Natural killer cell treated with Interleukin-12 subunit alpha and Interleukin-12 subunit beta and Interleukin-15 and Interleukin-18, amount 100 ng/mL, for 72 hours (primary cell): ENCODE results near the gene CCND1. TPM values are rescaled to one million over a fixed set of nuclear protein-coding genes. Genes with fewer than 3 reads are reported as not detected.

Experiments used
- ATAC-seq, 2 donors: fragments of 150-1000 bp; cut with Tn5 transposase in 1 of 2; sonication (Bioruptor Pico), chemical (Tn5 transposase) in 1 of 2; 2 replicates each; pipeline ENCODE4 v1.10.0; 2021
- DNase-seq: peaks from one replicate; pipeline ENCODE4 v3.0.0; 2022; ENCODE audit warnings: low spot score
- H3K27ac Mint-ChIP-seq, 2 donors: 1 replicate in 1 of 2; 2 replicates in 1 of 2; pipeline ENCODE4 v1.8.0; 2022; ENCODE audit warnings: mixed read lengths in 2 of 2, mild to moderate bottlenecking in 1 of 2, moderate library complexity in 1 of 2
- H3K27me3 Mint-ChIP-seq, 2 donors: 1 replicate in 1 of 2; 2 replicates in 1 of 2; pipeline ENCODE4 v1.8.0; 2022; ENCODE audit warnings: mixed read lengths in 2 of 2
- H3K36me3 Mint-ChIP-seq: one replicate; pipeline ENCODE4 v1.8.0; 2022; ENCODE audit warnings: mixed read lengths
- H3K4me1 Mint-ChIP-seq, 2 donors: 1 replicate in 1 of 2; 2 replicates in 1 of 2; pipeline ENCODE4 v1.8.0; 2022; ENCODE audit warnings: low read depth in 2 of 2, mixed read lengths in 2 of 2, mild to moderate bottlenecking in 1 of 2
- H3K4me3 Mint-ChIP-seq: one replicate; pipeline ENCODE4 v1.8.0; 2022; ENCODE audit warnings: mixed read lengths
- H3K9me3 Mint-ChIP-seq: 2 replicates; pipeline ENCODE4 v1.8.0; 2022; ENCODE audit warnings: mixed read lengths
- total RNA-seq, 2 donors: library from RNA; stranded (reverse); gene quantifications; one replicate each; pipeline ENCODE4 v1.2.3, GENCODE V29; 2022

Gene CCND1
- total RNA-seq, 2 donors from 2014 or later, result 0.67 TPM; not detected in 1

GRCh38 chr11:69657456-69657910 is 16.5 kb downstream of the CCND1 start:
- DNase-seq (peak; percentile 46), ATAC-seq (peak in 1 of 2 donors; percentile 13)
- Mint-ChIP-seq H3K27me3 (no peaks in the 10 kb centered on the region), H3K9me3 (no peaks in the 10 kb centered on the region), H3K27ac (no peak overlapping the region), H3K36me3 (no peaks in the 10 kb centered on the region), H3K4me1 (no peaks in the 10 kb centered on the region), H3K4me3 (no peak overlapping the region)

GRCh38 chr11:69657911-69658625 is 17.1 kb downstream of the CCND1 start:
- Mint-ChIP-seq H3K4me1 (no peaks in the 10 kb centered on the region), H3K4me3 (no peak overlapping the region), H3K27me3 (no peaks in the 10 kb centered on the region), H3K36me3 (no peaks in the 10 kb centered on the region), H3K9me3 (no peaks in the 10 kb centered on the region), H3K27ac (no peak overlapping the region)
- peak; percentile 46 for DNase-seq
- ATAC-seq, result peak in 1 of 2 donors; percentile 20

- ATAC-seq (no peak), DNase-seq (peak; percentile 51)
- H3K4me3 Mint-ChIP-seq, result no peak overlapping the region
- H3K9me3 Mint-ChIP-seq, result no peaks in the 10 kb centered on the region
- no peak overlapping the region for H3K27ac Mint-ChIP-seq
- H3K27me3 Mint-ChIP-seq, result no peaks in the 10 kb centered on the region
- no peaks in the 10 kb centered on the region for H3K36me3 Mint-ChIP-seq
- no peaks in the 10 kb centered on the region for H3K4me1 Mint-ChIP-seq
Observed at GRCh38 chr11:69658626-69659450, 17.9 kb downstream of the CCND1 start.

GRCh38 chr11:69659591-69659990 is 18.6 kb downstream of the CCND1 start:
- H3K9me3 Mint-ChIP-seq, result no peaks in the 10 kb centered on the region
- no peak overlapping the region for H3K4me3 Mint-ChIP-seq
- no peak for ATAC-seq
- H3K4me1 Mint-ChIP-seq, result no peaks in the 10 kb centered on the region
- H3K36me3 Mint-ChIP-seq, result no peaks in the 10 kb centered on the region
- no peaks in the 10 kb centered on the region for H3K27me3 Mint-ChIP-seq
- DNase-seq, result no peak
- no peak overlapping the region for H3K27ac Mint-ChIP-seq

- DNase-seq, result no peak
- H3K4me1 Mint-ChIP-seq, result no peaks in the 10 kb centered on the region
- no peak overlapping the region for H3K4me3 Mint-ChIP-seq
- no peaks in the 10 kb centered on the region for H3K9me3 Mint-ChIP-seq
- H3K27me3 Mint-ChIP-seq, result no peaks in the 10 kb centered on the region
- no peak for ATAC-seq
- H3K36me3 Mint-ChIP-seq, result no peaks in the 10 kb centered on the region
- H3K27ac Mint-ChIP-seq, result no peak overlapping the region
Observed at GRCh38 chr11:69660001-69660500, 19.1 kb downstream of the CCND1 start.

GRCh38 chr11:69661413-69661715 is 20.4 kb downstream of the CCND1 start:
- DNase-seq, result no peak

GRCh38 chr11:69662021-69662698 is 21.2 kb downstream of the CCND1 start:
- no peak for ATAC-seq
- no peak overlapping the region for H3K4me3 Mint-ChIP-seq
- no peaks in the 10 kb centered on the region for H3K9me3 Mint-ChIP-seq
- H3K4me1 Mint-ChIP-seq, result no peaks in the 10 kb centered on the region
- DNase-seq, result peak; percentile 38
- H3K27ac Mint-ChIP-seq, result no peak overlapping the region
- H3K36me3 Mint-ChIP-seq, result no peaks in the 10 kb centered on the region
- no peaks in the 10 kb centered on the region for H3K27me3 Mint-ChIP-seq

More at GRCh38 chr11:69661413-69661715, 20.4 kb downstream of the CCND1 start:
- Mint-ChIP-seq H3K27ac (no peak overlapping the region), H3K9me3 (no peaks in the 10 kb centered on the region), H3K36me3 (no peaks in the 10 kb centered on the region), H3K27me3 (no peaks in the 10 kb centered on the region), H3K4me1 (no peaks in the 10 kb centered on the region), H3K4me3 (no peak overlapping the region)
- no peak for ATAC-seq

GRCh38 chr11:69662806-69663205 is 21.9 kb downstream of the CCND1 start:
- Mint-ChIP-seq H3K36me3 (peaks cover 4% of the 10 kb centered on the region), H3K27me3 (no peaks in the 10 kb centered on the region), H3K4me1 (peaks cover 0 to 1% of the 10 kb centered on the region in 2 donors), H3K27ac (no peak overlapping the region), H3K9me3 (no peaks in the 10 kb centered on the region), H3K4me3 (no peak overlapping the region)
- ATAC-seq, result no peak
- DNase-seq, result no peak

GRCh38 chr11:69663326-69663725 is 22.4 kb downstream of the CCND1 start:
- Mint-ChIP-seq H3K36me3 (peaks cover 7% of the 10 kb centered on the region), H3K27me3 (no peaks in the 10 kb centered on the region), H3K4me1 (peaks cover 0 to 4% of the 10 kb centered on the region in 2 donors), H3K9me3 (no peaks in the 10 kb centered on the region), H3K27ac (no peak overlapping the region), H3K4me3 (no peak overlapping the region)
- DNase-seq, result no peak
- no peak for ATAC-seq

GRCh38 chr11:69664103-69664775 is 23.3 kb downstream of the CCND1 start:
- ATAC-seq (no peak), DNase-seq (no peak)
- H3K4me3 Mint-ChIP-seq, result no peak overlapping the region
- no peaks in the 10 kb centered on the region for H3K9me3 Mint-ChIP-seq
- peaks cover 0 to 4% of the 10 kb centered on the region in 2 donors for H3K4me1 Mint-ChIP-seq
- peaks cover 7% of the 10 kb centered on the region for H3K36me3 Mint-ChIP-seq
- H3K27me3 Mint-ChIP-seq, result no peaks in the 10 kb centered on the region
- no peak overlapping the region for H3K27ac Mint-ChIP-seq

- Mint-ChIP-seq H3K4me3 (no peak overlapping the region), H3K9me3 (no peaks in the 10 kb centered on the region), H3K27me3 (no peaks in the 10 kb centered on the region), H3K27ac (no peak overlapping the region), H3K36me3 (peaks cover 7% of the 10 kb centered on the region), H3K4me1 (peaks cover 0 to 4% of the 10 kb centered on the region in 2 donors)
- no peak for DNase-seq
- ATAC-seq, result no peak
Observed at GRCh38 chr11:69664901-69665300, 23.9 kb downstream of the CCND1 start.

- ATAC-seq, result no peak
- Mint-ChIP-seq H3K4me3 (no peak overlapping the region), H3K4me1 (peaks cover 5 to 8% of the 10 kb centered on the region in 2 donors), H3K27me3 (no peaks in the 10 kb centered on the region), H3K27ac (no peak overlapping the region), H3K36me3 (peaks cover 7% of the 10 kb centered on the region), H3K9me3 (no peaks in the 10 kb centered on the region)
- DNase-seq, result no peak
Observed at GRCh38 chr11:69665669-69666068, 24.7 kb downstream of the CCND1 start.

- Mint-ChIP-seq H3K9me3 (no peaks in the 10 kb centered on the region), H3K27me3 (no peaks in the 10 kb centered on the region), H3K27ac (no peak overlapping the region), H3K4me1 (peaks cover 5 to 9% of the 10 kb centered on the region in 2 donors), H3K4me3 (no peak overlapping the region), H3K36me3 (peaks cover 7% of the 10 kb centered on the region)
- DNase-seq, result no peak
- ATAC-seq, result no peak
Observed at GRCh38 chr11:69666261-69666660, 25.3 kb downstream of the CCND1 start.
